ENCODE results near the gene CD68. TPM values are rescaled to one million over a fixed set of nuclear protein-coding genes. Genes with fewer than 3 reads are reported as not detected.

The CD68 gene
- total RNA-seq (ENCODE audit: unreplicated experiment) = not detected
- long read RNA-seq = 0 reads

GRCh38 chr17:7579001-7579833 lies at the start of gene CD68:
Gene CD68 (plus strand): TSS chr17:7579638. CDS start chr17:7579678, 40 bp downstream.
- no peak for DNase-seq

GRCh38 chr17:7530023-7530900 lies 49.2 kb upstream of the CD68 start:
- H3K27me3 Mint-ChIP-seq (ENCODE audit: unreplicated experiment) = peaks cover 2% of the 10 kb centered on the region
- peaks cover 6% of the 10 kb centered on the region for H3K36me3 Mint-ChIP-seq (ENCODE audit: unreplicated experiment)
- peaks cover 7% of the 10 kb centered on the region for H3K9me3 Mint-ChIP-seq (ENCODE audit: unreplicated experiment)

More at GRCh38 chr17:7579001-7579833, at the start of gene CD68:
- Mint-ChIP-seq H3K4me1 (ENCODE audit: low read depth, unreplicated experiment) (peaks cover 35% of the 10 kb centered on the region), H3K27ac (ENCODE audit: unreplicated experiment) (peak within 1 kb of the TSS; percentile 29), H3K36me3 (ENCODE audit: unreplicated experiment) (peaks cover 4% of the 10 kb centered on the region), H3K27me3 (ENCODE audit: unreplicated experiment) (peaks cover 9% of the 10 kb centered on the region), H3K4me3 (ENCODE audit: unreplicated experiment) (peak within 1 kb of the TSS; percentile 68), H3K9me3 (ENCODE audit: unreplicated experiment) (peaks cover 21% of the 10 kb centered on the region)
- TF ChIP-seq CTCF (IDR thresholded peaks at IDR 0.05; ENCODE audit: partially characterized antibody, unreplicated experiment) = no peak

GRCh38 chr17:7538050-7538449 lies 41.4 kb upstream of the CD68 start:
- TF ChIP-seq CTCF (IDR thresholded peaks at IDR 0.05; ENCODE audit: partially characterized antibody, unreplicated experiment) = no peak
- H3K4me3 Mint-ChIP-seq (ENCODE audit: unreplicated experiment) = no peak overlapping the region
- H3K27me3 Mint-ChIP-seq (ENCODE audit: unreplicated experiment) = peaks cover 2% of the 10 kb centered on the region
- no peaks in the 10 kb centered on the region for H3K4me1 Mint-ChIP-seq (ENCODE audit: low read depth, unreplicated experiment)
- DNase-seq = no peak
- peaks cover 4% of the 10 kb centered on the region for H3K9me3 Mint-ChIP-seq (ENCODE audit: unreplicated experiment)
- no peak overlapping the region for H3K27ac Mint-ChIP-seq (ENCODE audit: unreplicated experiment)
- peaks cover 6% of the 10 kb centered on the region for H3K36me3 Mint-ChIP-seq (ENCODE audit: unreplicated experiment)

More at GRCh38 chr17:7530023-7530900, 49.2 kb upstream of the CD68 start:
- no peak for TF ChIP-seq CTCF (IDR thresholded peaks at IDR 0.05; ENCODE audit: partially characterized antibody, unreplicated experiment)
- H3K4me3 Mint-ChIP-seq (ENCODE audit: unreplicated experiment) = no peak overlapping the region
- no peaks in the 10 kb centered on the region for H3K4me1 Mint-ChIP-seq (ENCODE audit: low read depth, unreplicated experiment)
- no peak for DNase-seq
- no peak overlapping the region for H3K27ac Mint-ChIP-seq (ENCODE audit: unreplicated experiment)

GRCh38 chr17:7538891-7539545 lies 40.4 kb upstream of the CD68 start:
- H3K4me3 Mint-ChIP-seq (ENCODE audit: unreplicated experiment) = no peak overlapping the region
- no peaks in the 10 kb centered on the region for H3K4me1 Mint-ChIP-seq (ENCODE audit: low read depth, unreplicated experiment)
- H3K27me3 Mint-ChIP-seq (ENCODE audit: unreplicated experiment) = peaks cover 5% of the 10 kb centered on the region
- no peak for TF ChIP-seq CTCF (IDR thresholded peaks at IDR 0.05; ENCODE audit: partially characterized antibody, unreplicated experiment)
- DNase-seq = no peak
- peaks cover 4% of the 10 kb centered on the region for H3K9me3 Mint-ChIP-seq (ENCODE audit: unreplicated experiment)
- no peak overlapping the region for H3K27ac Mint-ChIP-seq (ENCODE audit: unreplicated experiment)
- peaks cover 6% of the 10 kb centered on the region for H3K36me3 Mint-ChIP-seq (ENCODE audit: unreplicated experiment)

Measured in glutamatergic neuron (in vitro differentiated cells).